H1 (cell line): ENCODE results near the gene DHRS3. TPM values are rescaled to one million over a fixed set of nuclear protein-coding genes. Genes with fewer than 3 reads are reported as not detected.

Experiments used
- ASH2L ChIP-seq: fragments of 200-600, 300-600 bp; sonication (generic); IDR thresholded peaks from one replicate; pipeline ENCODE4 v1.7.1; 2017; ENCODE audit warnings: low read length
- CHD1 ChIP-seq: IDR thresholded peaks from 2 replicates; pipeline ENCODE4 v1.6.1; 2012; ENCODE audit warnings: low read depth, low read length, improper control_type of control experiment
- CHD7 ChIP-seq: fragments of 300-600 bp; sonication (generic); IDR thresholded peaks from 2 replicates; pipeline ENCODE4 v1.7.1; 2012; ENCODE audit warnings: low read length, moderate library complexity, mild to moderate bottlenecking, inconsistent platforms; ENCODE audit not compliant: insufficient replicate concordance
- HDAC6 ChIP-seq: IDR thresholded peaks from one replicate; pipeline ENCODE4 v1.7.1; 2012; ENCODE audit warnings: low read depth, mild to moderate bottlenecking, inconsistent platforms, low read length, moderate library complexity
- JUND ChIP-seq: IDR thresholded peaks from 2 replicates; pipeline ENCODE4 v1.6.1; 2011; ENCODE audit warnings: mild to moderate bottlenecking, improper control_type of control experiment, low read length
- KDM4A ChIP-seq: IDR thresholded peaks from one replicate; pipeline ENCODE4 v1.7.1; 2012; ENCODE audit warnings: low read depth, mild to moderate bottlenecking, moderate library complexity, low read length, inconsistent platforms; ENCODE audit not compliant: severe bottlenecking
- NANOG ChIP-seq: IDR thresholded peaks from 2 replicates; pipeline ENCODE4 v1.6.1; 2011; ENCODE audit warnings: low read length, low read depth, mild to moderate bottlenecking, inconsistent platforms; ENCODE audit not compliant: insufficient read depth, poor library complexity, severe bottlenecking
- NRF1 ChIP-seq: IDR thresholded peaks from 2 replicates; pipeline ENCODE4 v1.6.1; 2011; ENCODE audit warnings: mild to moderate bottlenecking, low read depth, low read length, improper control_type of control experiment
- polyA plus RNA-seq, 7 experiments: library from polyadenylated mRNA; depleted of rRNA in 3 of 7; stranded (reverse) in 5 of 7; unstranded in 2 of 7; fragments of >200 nt in 5 of 7; fragments of 200-250 nt in 2 of 7; gene quantifications; 1 replicate in 5 of 7; 2 replicates in 1 of 7; 4 replicates in 1 of 7; pipeline versions ENCODE4 v1.2.1 to v1.2.3, GENCODE V29; 2011 to 2013; ENCODE audit warnings: missing spikeins in 2 of 7, mixed read lengths in 2 of 7
- total RNA-seq: library from RNA; stranded (reverse); fragmentation: NEBNext Ultra II Directional; extraction: Animal tissue kit (Norgen Biotek cat#: 25700); gene quantifications from 2 replicates; pipeline ENCODE4 v1.2.1, GENCODE V29; 2021
- TF ChIP-seq, protein P1 (sequence below): IDR thresholded peaks from 2 replicates; pipeline ENCODE4 v1.6.1; 2012; ENCODE audit warnings: inconsistent platforms
- TF ChIP-seq, protein P2 (sequence below): IDR thresholded peaks from 2 replicates; pipeline ENCODE4 v1.6.1; 2012; ENCODE audit warnings: inconsistent platforms

The DHRS3 gene
- total and polyA plus RNA-seq, 2 of the 8 experiments (the other 6 are each of a cell fraction or from before 2014, with no cell fraction given): 32.5 to 36.4 TPM

GRCh38 chr1:12519693-12520364, 98.2 kb downstream of the DHRS3 start (continued):
- TF ChIP-seq CHD7: no peak
- no peak for TF ChIP-seq HDAC6
- no peak for TF ChIP-seq CHD1
- no peak for TF ChIP-seq ASH2L
- TF ChIP-seq, protein P1, sequence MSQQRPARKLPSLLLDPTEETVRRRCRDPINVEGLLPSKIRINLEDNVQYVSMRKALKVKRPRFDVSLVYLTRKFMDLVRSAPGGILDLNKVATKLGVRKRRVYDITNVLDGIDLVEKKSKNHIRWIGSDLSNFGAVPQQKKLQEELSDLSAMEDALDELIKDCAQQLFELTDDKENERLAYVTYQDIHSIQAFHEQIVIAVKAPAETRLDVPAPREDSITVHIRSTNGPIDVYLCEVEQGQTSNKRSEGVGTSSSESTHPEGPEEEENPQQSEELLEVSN: no peak
- TF ChIP-seq NANOG: no peak
- no peak for TF ChIP-seq NRF1
- TF ChIP-seq, protein P2, sequence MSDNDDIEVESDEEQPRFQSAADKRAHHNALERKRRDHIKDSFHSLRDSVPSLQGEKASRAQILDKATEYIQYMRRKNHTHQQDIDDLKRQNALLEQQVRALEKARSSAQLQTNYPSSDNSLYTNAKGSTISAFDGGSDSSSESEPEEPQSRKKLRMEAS: no peak
- no peak for TF ChIP-seq KDM4A
- TF ChIP-seq JUND: no peak
